NCI-H446 treated with DMSO at 0.1 percent for 48 hours (cell line): ENCODE data around the gene EML1.

ENCODE experiments used
- DNase-seq: peaks from one replicate; lab custom pipeline; 2025; lab: John Stamatoyannopoulos, UW

EML1 gene

DNA sequence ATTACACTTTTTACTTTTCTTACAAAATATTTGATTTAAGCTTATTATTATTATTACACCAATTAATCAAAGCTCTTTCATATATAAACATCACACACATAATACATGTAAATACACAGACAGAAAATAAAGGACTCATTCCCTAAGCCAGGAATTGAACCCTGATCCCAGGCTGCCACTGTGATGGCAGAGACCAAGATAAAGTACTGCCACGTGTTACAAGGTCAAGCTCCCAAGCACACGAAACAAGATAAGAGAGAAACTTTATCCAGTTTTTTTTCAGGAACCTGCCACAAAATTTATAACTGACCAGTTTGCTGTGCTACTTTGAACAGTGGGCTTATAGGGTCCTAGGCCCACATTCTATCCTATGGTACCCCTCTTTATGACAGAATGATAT lies 111.3 kb downstream of the EML1 start:
- DNase-seq = no peak

DNA sequence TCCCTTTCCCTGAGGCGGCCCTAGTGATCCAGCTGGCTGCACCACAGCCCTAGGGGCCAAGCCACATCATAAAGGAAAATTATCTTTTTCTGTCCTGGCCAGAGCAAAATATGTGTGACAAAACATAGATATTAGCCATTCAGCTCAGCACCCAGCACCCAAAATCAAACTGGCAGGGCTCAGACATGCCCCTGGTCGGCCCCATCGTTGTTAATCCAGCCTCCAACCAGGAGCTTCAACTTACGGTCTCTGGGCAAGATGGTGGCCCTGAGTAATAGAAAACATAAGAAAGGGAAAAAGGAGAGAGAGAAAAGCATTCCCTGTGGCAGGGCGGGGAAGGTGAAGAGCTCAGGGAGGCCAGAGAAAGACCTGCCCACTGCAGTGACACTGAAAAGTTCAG lies 111.9 kb downstream of the EML1 start:
- DNase-seq = no peak

DNA sequence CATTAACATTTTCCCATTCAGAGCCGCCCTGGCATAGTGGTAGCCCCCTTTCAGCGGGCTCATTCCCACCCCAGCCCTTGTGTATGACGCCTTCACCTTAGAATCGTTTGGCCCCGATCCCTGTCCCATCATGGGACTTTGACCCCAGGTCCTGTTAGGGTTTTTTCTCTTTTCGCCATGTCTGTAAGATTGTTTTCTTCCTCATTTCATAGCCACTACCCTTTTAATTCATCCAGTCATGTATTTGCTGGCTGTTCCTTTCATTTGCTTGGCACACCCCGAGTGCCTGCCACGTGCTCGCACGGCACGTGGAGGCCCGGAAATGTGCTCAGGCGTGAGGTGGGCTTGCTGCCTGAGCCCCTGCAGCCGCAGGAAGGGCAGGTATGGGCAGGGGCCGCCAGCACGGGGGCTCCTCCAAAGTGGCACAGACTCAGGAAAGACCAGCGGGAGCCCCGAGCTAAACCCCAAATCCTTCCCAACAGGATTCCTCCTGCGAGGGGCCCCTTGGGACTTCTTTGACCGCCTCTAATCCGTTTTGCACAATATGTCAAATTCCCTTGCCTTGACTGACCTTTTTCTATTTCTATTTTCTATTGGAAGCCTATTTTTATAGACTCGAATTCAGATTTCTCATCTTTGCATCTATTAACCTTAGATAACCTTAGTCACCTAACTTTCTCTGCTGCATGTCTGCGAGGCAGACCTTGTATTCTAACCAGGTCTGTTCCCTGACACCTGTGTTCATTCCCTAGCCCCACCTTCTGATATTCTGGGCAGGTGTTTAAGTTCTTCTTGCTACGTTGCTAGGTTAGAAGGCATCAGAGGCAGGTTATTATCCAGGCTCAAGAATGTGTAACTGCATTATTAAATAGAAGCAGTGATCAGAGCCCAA lies 114.8 kb downstream of the EML1 start:
- DNase-seq = no peak

DNA sequence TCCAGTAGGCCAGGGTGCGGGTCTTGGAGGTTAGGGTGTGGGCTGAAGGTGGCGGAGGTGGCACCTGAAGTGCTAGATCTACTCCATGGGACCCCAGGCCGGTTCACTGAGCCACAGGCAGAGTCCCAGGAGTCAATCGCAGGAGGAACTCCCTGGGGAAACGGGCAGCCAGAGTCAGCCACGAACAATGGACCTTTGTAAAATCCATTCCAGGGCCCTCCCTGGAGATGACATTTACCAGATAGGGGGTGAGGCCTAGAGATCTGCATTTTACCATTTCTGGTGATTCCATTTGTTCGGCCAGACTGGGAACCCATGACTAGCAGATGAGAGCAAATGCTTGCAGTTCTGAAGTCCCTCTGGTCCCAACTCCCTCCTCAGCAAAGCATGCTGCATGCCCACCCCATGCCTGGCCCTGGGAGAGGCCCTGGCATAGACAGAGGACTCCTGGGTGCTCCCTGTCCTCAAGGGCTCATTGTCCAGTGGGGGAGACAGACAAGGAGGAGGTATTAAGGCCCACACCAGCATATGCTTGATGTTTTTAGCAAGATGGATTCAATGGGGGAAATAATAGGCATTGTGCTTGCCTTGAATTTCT lies 115.5 kb downstream of the EML1 start:
- no peak for DNase-seq

DNA sequence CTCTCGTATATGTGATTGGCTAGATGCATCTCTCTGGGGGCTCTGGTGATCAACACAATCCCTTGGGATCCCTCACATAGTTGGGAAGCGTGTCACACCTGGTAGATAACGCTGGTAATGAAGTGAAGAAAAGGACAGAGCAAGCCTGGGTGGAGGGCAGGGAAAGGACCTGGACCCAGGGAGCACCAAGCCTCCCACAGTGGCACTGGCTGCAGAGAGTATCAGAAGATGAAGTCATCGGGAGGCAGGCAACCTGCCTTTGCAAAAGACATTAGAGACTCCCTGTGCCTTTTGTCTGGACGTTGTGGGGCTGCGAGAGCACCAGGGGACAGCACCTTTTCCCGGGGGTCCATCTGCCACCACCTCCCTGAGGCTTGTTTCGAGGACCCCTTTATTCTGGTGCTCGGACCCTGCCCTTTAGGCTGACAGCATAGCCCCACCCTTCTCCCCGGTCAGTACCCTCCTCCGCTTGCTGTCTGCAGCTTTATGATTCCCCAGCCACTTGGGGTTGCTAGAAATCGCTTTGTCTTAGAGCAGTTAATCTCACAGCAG lies 116.4 kb downstream of the EML1 start:
- no peak for DNase-seq

DNA sequence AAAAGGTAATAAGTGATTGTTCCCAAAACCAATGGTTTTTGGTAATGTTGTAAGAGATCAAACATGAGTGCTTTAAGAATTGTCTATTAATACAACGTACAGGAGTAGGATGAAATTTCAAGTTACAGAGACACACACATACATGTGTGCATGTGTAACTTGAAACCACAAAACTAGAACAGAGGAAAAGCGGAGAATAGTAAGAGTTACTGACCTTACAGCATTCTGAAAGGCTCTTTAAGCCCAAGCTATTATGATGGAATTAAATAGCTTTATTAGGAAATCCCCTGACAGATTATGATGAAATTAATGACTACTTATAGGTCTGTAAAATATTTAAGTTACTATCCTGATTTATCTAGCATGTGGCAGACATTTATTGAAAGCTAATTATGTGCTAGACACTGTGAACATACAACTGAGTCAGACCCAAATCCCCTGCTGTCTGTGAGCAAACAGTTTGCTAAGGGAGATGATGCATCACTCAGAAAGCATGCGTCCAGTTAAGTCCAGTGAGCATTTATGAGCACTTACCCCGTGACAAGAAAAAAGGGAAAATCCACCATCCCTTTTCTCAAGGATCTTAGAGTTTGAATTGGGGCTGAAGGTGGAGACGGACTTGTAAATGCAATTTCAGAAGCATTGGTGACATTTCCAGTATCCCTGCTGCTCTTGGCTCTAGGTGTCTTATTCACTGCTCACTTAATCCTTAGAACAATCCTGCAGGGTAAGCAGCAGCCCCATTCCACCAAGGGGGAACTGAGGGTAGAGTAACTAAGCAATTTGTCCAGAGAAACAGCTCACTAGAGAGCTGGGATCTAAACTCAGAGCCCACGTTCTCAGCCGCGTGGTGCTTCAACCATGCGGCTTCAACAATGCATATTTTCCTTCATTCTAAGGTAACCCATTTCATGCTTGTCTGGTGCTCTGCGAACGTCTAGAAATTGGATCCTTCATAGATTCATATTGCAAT lies 117.4 kb downstream of the EML1 start:
- DNase-seq = no peak

DNA sequence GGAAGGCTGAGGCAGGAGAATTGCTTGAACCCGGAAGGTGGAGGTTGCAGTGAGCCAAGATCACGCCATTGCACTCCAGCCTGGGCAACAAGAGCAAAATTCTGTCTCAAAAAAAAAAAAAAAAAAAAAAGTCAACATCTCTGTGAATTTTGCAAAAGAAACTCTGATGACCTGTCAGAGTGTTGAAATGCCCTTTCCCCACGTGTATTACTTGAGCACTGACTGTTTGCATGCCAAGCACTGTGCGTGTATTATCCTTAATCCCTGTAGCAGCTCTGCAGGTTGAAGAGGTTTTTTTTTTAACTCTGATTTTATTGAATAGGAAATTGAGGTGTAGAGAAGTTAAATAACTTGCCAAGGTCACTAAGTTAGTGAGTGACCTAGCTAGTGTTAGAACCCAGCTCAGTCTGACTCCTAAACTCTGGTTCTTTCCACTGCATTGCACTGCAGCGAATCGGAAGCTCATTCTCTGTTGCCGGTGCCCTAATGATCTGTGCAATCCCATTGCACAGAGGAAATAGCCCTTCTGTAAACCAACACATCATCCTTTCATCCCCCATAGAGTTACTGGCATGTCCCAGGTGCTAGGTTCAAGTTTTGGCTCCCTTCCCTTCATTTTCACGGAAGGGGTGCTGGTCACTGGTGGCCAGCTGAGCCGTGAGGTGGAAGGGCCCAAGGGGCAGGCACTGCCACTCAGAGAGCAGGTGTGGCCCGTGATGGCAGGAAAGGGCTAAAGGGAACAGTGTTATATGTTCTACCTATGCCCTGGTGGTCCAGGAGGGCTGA lies 122.3 kb downstream of the EML1 start:
- DNase-seq = no peak

DNA sequence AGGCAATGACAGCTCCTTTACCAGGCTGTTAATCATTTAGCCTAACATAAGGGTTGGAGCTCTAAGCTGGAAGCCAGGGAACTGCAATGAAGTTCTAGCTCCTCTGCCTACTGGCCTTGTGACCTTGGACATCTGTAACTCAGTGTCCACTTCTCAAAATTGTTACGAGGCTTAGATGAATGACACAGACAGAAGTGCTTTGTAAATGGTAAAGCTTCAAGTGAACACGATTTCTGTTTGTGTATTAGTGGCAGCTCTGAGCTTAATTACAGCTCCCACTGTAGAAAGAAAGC lies 122.8 kb downstream of the EML1 start:
- DNase-seq = no peak

DNA sequence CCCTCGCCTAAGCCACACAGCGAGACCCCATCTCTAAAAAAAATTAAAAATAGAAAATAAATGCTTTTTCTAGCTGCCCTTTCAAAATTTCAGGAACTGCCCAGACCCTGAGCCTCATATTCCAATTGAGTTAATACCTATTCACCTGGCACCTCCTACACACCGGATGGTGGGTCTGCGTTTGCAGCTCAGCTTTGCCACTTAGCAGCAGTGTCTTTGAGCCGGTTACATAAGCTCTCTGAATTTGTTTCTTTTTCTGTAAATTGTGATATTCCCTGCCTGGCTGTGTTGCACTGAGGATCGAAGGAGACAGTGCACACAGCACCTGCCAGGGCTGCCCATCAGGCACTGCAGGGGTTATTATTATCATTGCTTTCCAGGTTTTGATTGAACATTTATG lies 125.6 kb downstream of the EML1 start:
- no peak for DNase-seq

DNA sequence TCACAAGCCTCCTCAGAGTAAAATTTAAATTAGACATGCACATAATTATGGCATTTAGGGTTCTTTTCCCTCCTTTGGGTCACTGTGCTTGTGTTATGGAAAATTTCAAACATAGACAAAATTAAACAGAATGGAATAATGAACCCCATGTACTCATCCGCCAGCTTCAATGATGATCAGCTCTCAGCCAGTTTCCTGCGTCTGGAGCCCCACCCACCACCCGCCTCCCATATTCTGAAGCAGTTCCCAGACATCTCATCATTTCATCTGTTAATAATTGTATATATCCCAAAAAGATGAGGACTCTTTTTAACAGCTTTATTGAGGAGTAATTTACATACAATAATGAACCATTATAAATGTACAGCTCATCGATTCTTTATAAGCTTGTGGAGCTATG lies 128.2 kb downstream of the EML1 start:
- no peak for DNase-seq

DNA sequence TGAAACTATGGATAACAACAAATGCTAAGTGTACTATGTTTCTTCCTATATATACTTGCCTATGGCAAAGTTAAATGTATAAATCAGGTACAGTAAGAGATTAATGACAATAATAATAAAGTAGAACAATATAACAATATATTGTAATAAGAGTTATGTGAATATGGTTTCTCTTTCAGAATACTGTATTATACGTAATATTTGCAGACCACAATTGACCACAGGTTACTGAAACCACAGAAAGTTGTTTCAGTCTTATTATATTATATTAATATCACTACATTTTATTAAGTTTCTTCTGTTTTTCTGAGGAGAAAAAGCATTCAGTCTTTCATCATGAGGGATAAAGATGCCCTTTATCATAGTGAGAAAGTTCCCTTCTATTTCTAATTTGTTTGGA lies 131.2 kb downstream of the EML1 start:
- DNase-seq = no peak

DNA sequence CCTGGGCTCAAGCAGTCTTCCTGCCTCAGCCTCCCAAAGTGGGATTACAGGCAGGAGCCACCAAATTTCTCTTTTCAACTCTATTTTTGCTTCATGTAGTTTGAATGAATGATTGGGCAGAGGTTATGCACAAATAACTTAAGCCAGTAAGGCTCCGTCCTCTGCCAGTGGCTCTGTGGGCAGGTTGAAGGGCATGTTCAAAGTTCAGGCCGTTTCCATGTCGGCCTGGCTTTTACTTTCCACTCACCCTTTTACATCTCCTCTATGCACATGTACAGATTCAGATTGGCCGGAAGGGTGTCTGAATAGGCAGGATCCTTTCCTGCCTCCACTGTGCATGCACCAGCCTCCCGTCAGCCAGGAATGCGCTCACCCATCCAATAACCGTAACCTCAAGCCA lies 132.3 kb downstream of the EML1 start:
- DNase-seq = no peak

DNA sequence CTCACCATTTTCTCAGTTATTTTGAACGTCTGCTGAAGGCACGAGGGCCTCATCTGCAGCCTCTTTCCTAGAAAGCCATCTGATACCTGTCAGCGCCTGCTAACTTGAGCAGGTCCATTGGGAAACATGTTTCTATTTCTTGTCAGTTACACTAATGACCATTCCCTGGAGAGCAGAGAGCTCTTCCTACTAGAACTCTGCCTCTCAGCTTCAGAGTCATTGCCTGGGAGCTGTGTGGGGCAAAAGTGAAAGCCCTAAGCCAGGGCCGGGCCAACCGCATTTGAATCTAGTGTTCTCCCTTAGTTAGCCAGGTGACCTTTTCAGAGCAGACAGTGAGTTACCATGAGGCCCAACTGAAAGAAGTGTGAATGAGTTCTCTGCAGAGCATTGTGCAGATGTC lies 135.8 kb downstream of the EML1 start:
- no peak for DNase-seq

DNA sequence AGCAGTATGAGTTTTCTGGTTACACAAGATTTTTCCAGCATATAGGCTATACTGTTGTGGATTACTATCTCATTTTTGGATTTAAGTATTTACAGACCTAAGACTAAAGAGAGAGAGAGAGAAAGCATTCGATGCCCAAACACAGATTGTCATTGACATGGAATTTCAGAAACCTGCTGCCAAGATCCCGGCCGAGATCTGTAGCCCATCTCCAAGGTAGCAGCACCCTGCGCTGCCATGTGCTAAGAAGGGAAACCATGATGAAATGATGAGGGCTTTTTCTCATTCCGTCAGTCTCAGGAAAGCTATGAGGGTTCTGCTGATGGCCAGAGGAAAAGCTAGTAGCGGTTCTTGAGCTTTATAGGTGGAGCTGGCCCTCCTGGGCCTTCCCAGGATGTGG lies 136.4 kb downstream of the EML1 start:
- DNase-seq = no peak

DNA sequence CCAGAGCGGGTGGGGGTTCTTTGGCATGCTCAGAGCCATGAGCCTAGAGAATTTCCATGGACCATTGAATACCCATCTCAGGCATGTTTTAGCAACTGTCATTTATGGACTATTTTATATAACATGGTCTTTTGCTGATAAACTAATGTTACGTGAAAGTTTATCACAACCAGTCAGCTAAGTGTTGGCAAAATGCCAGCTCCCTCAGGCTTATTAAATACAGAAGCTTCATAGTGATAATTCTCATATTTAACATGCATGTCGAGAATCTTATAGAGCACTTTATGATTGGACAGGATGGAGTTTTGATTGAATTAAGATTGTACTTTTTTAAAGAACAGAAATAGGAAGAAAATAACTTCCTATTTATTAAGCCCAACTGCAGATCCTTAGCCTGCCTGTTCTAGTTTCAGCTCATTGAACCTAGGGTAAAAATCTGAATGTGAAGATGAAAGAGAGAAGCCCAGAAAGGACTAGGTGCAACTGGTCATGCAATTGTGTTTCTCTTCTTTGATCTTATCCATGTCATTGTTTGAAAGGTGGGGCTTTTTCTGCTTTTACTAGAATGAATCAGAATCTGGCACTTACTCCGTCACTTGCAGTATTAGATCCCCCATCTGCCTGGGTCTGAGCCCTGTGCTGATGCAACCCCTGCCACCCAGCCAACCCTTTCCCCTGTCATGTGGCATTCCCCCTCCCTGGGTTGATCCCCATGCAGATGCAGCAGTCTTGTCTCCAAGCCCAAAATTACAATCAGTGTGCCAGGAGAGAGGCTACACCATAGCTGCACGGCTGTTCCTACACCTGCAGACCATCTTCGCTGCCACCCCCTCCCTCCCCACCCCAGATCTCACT lies 137.4 kb downstream of the EML1 start:
- no peak for DNase-seq

DNA sequence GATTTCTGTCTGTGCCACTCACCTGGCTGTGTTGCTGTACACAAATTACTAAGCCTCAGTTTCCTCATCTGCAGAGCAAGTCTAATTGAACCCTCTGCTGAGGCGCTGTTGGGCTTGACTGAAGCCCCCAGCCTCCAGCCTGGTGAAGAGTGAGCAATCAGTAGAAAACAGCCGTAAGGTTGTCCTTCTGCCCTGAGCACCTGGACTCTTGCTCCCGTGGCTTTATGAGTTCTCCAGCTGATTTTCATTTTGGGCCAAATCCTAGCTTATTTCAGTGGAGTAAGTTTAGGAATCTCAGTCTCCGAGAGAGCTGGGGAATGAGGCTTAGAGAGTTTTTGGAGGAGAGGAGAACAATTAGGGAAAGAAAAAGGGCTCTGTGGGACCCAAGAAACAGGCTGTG lies 138.1 kb downstream of the EML1 start:
- DNase-seq = no peak

DNA sequence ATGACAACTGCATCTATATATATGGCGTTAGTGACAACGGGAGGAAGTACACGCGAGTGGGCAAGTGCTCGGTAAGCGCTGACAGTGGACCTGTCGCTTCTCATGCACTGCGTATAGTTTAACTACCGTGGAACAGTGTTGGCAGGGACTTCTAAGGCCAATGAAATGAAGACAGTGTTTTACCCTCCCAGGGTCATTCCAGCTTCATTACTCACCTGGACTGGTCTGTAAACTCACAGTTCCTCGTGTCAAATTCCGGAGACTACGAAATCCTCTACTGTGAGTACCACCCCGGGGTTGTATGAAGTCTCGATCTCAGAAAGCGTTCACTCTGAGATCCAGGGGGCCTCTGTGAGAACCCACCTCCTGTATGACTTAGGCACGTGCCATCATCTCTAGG lies 142.8 kb downstream of the EML1 start:
- DNase-seq = no peak

DNA sequence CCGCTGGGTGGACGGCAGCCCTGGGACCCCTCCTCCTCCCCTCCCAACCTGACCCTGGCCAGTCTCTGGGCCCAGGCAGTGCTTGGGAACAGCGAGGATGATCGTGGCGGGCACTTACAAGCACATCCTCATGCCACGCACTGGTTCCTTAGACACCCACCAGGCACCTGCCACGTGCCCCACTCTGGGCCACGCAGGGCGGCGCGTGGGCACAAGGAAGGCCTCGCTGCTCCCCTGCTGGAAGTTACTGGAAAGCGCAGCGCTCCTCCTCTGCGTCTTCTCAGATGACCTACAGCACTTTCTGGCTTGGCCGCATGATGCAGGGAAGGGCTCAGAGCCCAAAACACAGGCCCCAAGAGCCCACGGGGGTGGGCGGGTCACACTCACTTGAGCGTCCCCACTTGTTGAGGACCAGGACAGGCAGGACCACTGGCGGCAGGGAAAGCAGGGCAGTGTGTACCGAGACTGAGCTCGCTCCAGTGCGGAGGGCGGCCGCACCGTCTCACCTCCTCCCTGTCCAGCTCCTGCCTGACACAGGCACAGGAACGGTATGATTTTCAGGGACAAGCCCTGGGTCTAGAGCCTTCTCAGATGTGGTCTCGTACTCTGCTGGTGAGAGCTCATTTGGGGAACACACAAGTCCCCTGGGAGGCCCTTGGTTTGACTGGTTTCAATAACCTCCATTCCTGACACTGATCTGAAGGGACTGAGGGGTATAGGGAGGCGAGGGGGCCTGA lies 143.7 kb downstream of the EML1 start:
- no peak for DNase-seq

DNA sequence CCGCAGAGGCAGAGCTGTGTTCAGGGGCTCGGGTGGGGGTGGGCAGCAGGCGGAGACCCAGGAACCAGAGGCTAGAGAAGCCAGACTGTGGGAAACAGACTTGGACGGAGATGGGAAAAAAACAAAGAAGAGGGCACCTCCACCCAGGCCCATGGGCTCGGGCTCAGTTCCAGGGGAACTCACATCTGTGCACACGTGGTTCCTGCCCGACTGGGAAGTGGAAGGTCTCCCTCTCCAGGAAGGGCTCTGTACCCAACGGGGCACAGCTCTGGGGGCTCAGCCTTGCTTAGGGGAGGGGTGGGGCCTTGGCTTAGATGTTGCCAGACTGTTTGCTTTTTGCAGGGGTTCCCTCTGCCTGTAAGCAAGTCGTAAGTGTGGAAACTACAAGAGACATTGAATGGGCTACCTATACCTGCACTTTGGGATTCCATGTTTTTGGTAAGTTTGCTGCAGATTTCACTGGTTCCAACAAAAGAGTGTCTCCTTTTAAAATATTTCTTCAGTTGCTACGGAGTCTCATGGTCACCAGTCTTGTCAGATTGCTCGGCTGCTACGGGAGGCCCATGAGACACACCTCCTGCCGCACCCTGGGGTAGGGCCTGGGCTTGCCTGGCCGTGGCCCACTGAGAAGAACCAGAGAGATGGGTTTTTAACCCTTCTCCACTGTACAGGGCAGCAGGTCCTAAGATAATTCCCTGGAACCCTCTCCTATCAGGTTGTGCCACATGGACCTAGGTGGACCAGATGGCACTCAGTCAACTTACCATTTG lies 144.4 kb downstream of the EML1 start:
- DNase-seq = no peak
